ENCODE data around the gene CCNY.

The CCNY gene

DNA sequence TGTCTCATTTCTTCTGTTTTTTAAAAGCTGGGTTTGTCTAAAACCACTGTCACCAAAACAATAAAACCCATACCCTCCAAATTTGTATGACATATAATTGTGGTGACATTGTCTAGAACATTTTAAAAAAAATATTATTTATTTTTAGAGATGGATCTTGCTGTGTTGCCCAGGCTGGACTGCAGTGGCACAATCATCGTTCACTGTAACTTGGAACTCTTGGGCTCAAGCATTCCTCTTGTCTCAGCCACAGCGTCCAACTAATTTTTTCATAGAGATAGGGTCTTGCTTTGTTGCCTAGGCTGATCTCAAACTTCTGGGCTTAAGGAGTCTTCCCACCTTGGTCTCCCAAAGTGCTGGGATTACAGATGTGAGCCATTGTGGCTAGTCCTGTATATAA is 116.5 kb downstream of the CCNY start:
- H4K20me1 ChIP-seq = peaks cover 0 to 100% (median 0%) of the 10 kb centered on the region in 11 experiments; a peak in 12 of 22 replicates
- H3K4me2 ChIP-seq = peak overlapping the region in 5 of 11 experiments; percentile 21 to 97 (median 95); a peak in 9 of 22 replicates
- H3K36me3 ChIP-seq = peaks cover 0 to 16% (median 6%) of the 10 kb centered on the region in 11 experiments; a peak in 5 of 22 replicates
- H3K27me3 ChIP-seq = no peaks in the 10 kb centered on the region
- H3K27ac ChIP-seq = peak overlapping the region in 8 of 11 experiments; percentile 9 to 96 (median 92); a peak in 12 of 22 replicates
- peak overlapping the region in 2 of 10 experiments; percentile 6 to 56; a peak in 1 of 20 replicates for H3K4me3 ChIP-seq
- no peak for TF ChIP-seq Cebpa-rat (IDR thresholded peaks at IDR 0.05)
- peaks cover 74 to 100% (median 93%) of the 10 kb centered on the region in 10 experiments for H3K4me1 ChIP-seq
- peaks cover 0 to 9% (median 0%) of the 10 kb centered on the region in 11 experiments; a peak in 2 of 22 replicates for H3K9me3 ChIP-seq (replicated peaks in 1 of 11)
- peak overlapping the region in 2 of 11 experiments; percentile 49 to 78; a peak in 3 of 22 replicates for H3K9ac ChIP-seq

DNA sequence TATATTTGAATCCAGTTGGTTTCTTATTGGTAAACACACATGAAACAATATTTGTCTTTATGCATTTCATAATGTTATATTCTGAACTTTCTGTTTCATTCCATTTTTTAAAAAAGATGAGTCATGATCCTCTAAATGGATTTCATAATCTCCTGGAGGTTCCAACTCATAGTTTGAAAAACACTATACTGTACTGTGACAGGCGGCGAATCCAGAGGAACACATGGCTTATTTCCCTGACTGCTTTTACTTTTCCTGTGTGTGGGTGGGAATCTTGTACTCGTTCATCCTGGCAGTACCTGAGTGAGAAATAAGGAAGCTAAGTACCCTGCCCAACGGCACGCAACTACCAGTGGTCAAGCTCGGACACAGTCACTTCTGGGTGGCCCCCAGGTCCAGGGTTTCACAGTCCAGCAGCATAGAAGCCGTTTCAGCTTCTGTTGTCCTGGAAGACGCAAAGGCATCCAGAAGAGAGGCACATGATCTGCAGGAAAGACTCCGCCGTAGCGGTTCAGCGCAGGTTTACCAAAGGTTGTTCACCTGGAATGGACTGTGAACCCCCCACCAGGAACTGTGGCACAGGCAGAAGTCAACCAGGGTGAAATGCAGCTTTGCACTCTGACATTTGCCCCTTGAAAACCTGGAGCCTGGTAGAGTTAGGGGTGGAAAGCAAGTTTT is 117.7 kb downstream of the CCNY start:
- H3K4me1 ChIP-seq = peaks cover 63 to 100% (median 86%) of the 10 kb centered on the region in 10 experiments
- peak overlapping the region in 9 of 11 experiments; percentile 15 to 96 (median 88); a peak in 15 of 22 replicates for H3K27ac ChIP-seq
- H3K4me3 ChIP-seq = peak overlapping the region in 3 of 10 experiments; percentile 18 to 37 (median 20); a peak in 5 of 20 replicates
- no peak for TF ChIP-seq Cebpa-rat (IDR thresholded peaks at IDR 0.05)
- peaks cover 0 to 16% (median 6%) of the 10 kb centered on the region in 11 experiments; a peak in 5 of 22 replicates for H3K36me3 ChIP-seq
- H4K20me1 ChIP-seq = peaks cover 0 to 100% (median 10%) of the 10 kb centered on the region in 11 experiments; a peak in 13 of 22 replicates
- peak overlapping the region in 6 of 11 experiments; percentile 7 to 58 (median 22); a peak in 6 of 22 replicates for H3K9ac ChIP-seq
- peaks cover 0 to 9% (median 0%) of the 10 kb centered on the region in 11 experiments; a peak in 2 of 22 replicates for H3K9me3 ChIP-seq (replicated peaks in 1 of 11)
- no peaks in the 10 kb centered on the region for H3K27me3 ChIP-seq
- peak overlapping the region; percentile 0 to 97 (median 67); a peak in 16 of 22 replicates for H3K4me2 ChIP-seq

DNA sequence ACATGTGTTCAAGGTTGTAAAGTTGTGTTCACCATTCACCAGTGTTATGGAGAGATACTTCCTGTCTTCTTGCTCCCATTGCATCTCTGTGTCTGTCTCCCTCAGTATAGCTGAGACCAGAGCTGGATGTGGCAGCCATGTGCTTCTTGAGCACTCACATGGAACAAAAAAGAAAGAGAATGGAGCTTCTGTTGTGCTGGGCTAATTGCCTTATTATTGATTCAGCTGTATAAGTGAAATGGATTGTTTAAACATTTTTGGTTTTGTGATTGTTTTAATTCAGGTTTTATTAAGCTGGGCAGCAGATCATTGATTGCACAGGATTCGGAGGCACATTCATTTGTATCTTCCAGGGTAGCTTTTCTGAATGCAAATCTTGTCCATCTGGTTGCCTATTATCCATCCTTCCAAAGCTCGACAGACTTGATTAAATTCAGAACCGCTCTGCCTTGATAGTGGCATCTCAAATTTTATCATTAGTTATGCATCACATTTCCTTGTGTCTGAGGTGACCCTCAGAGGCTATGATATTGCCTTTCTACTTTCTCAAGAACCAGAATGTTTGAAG is 119.9 kb downstream of the CCNY start:
- Histone ChIP-seq H3K36me3 (peaks cover 0 to 16% (median 6%) of the 10 kb centered on the region in 11 experiments; a peak in 6 of 22 replicates), H3K9me3 (replicated peaks in 1 of 11) (peaks cover 0 to 9% (median 0%) of the 10 kb centered on the region in 11 experiments; a peak in 2 of 22 replicates), H3K4me1 (peaks cover 48 to 99% (median 76%) of the 10 kb centered on the region in 10 experiments), H3K27me3 (no peaks in the 10 kb centered on the region), H3K4me2 (peak overlapping the region; percentile 13 to 97 (median 67); a peak in 18 of 22 replicates), H3K9ac (no peak overlapping the region), H3K27ac (no peak overlapping the region), H4K20me1 (peaks cover 0 to 100% (median 28%) of the 10 kb centered on the region in 11 experiments; a peak in 15 of 22 replicates), H3K4me3 (no peak overlapping the region)
- TF ChIP-seq Cebpa-rat (IDR thresholded peaks at IDR 0.05) = no peak

DNA sequence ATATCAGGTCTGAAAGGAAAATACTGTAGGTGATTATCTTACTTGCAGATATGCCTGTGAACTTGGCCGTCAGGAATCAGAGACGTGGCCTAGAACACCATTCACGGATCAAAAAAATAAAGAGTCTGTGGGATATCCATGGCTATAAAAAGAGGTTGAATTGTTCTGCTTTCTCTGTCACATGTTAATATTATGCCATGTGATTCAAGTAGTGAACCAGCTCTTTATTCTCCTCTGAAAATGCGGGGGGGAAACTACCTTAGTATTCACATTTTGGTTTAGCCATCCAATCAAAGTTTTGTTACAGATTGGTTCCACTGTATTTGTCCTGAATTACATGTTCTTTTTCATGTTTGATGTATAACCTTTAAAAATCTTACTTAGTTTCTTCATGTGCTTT is 120.5 kb downstream of the CCNY start:
- peaks cover 0 to 16% (median 6%) of the 10 kb centered on the region in 11 experiments; a peak in 6 of 22 replicates for H3K36me3 ChIP-seq
- peaks cover 0 to 100% (median 30%) of the 10 kb centered on the region in 11 experiments; a peak in 15 of 22 replicates for H4K20me1 ChIP-seq
- no peak overlapping the region for H3K9ac ChIP-seq
- H3K27me3 ChIP-seq = no peaks in the 10 kb centered on the region
- TF ChIP-seq Cebpa-rat (IDR thresholded peaks at IDR 0.05) = no peak
- H3K9me3 ChIP-seq (replicated peaks in 1 of 11) = peaks cover 0 to 9% (median 0%) of the 10 kb centered on the region in 11 experiments; a peak in 2 of 22 replicates
- H3K4me2 ChIP-seq = peak overlapping the region in 7 of 11 experiments; percentile 10 to 96 (median 17); a peak in 8 of 22 replicates
- peaks cover 48 to 100% (median 76%) of the 10 kb centered on the region in 10 experiments for H3K4me1 ChIP-seq
- H3K4me3 ChIP-seq = no peak overlapping the region
- no peak overlapping the region for H3K27ac ChIP-seq

DNA sequence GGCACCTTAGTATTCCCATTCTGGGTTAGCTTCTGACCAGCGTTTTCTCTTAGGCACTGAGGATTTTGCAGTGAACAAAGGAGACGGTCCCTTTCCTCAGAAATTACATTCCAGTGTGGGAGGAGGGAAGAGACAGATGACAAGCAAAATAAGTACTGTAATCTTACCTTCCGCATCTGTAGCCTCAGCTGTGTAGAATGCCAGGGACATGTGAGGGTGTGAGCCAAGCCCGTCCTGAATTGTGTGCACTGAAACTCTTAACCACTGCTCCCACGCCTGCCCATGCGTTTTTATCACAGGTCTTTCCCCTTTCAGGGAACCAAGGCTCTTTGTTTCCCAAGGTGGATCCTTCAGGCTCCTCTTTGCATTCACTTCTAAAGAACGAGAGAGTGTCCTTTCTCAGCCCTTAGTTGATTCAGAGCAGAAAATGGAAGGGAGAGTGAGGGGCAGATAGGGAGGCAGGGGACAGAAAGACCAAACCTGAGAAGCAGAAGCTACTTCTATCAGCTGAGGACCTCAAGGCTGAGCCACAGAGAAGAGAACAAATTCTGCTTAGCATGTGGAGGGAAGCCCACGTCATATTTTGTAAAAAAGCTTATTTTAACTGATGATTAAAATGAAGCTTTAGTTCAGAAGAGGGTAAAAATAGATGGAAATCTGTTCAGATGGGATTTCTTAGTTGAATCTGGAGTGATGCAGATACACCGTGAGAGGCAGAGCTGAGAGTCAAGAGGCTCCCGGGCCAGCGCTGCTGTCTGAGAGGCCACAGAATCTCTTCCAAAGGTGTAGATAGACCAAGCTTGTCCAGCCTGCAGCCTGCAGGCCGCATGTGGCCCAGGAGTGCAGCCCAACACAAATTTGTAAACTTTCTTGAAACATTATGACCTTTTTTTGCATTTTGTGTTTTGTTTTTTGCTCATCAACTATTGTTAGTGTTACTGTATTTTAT is 122.5 kb downstream of the CCNY start:
- Histone ChIP-seq H3K9me3 (replicated peaks in 1 of 11) (peaks cover 0 to 9% (median 0%) of the 10 kb centered on the region in 11 experiments; a peak in 2 of 22 replicates), H3K9ac (no peak overlapping the region), H3K27me3 (no peaks in the 10 kb centered on the region), H4K20me1 (peaks cover 12 to 100% (median 48%) of the 10 kb centered on the region in 11 experiments; a peak in 17 of 22 replicates), H3K4me1 (peaks cover 68 to 100% (median 78%) of the 10 kb centered on the region in 10 experiments), H3K27ac (no peak overlapping the region), H3K4me2 (peak overlapping the region in 3 of 11 experiments; percentile 92 to 96 (median 95); a peak in 5 of 22 replicates), H3K4me3 (no peak overlapping the region), H3K36me3 (peaks cover 0 to 16% (median 6%) of the 10 kb centered on the region in 11 experiments; a peak in 6 of 22 replicates)
- TF ChIP-seq Cebpa-rat (IDR thresholded peaks at IDR 0.05) = no peak

DNA sequence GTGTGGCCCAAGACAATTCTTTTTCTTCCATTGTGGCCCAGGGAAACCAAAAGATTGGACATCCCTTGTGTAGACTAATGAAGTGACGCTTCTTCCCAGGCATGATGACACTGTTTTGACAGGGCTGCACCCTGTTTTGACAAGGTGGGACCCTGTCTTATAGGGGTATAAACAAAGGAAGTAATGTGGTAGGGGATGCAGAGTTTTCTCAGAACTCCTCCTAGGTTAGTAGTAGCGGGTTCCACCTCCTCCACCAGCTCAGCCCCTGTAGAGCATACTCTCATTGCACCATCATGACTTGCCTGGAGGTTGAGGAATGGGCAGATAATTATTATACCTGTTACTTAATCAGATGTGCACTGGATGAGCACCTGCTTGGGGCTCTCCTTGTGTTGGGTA is 123.1 kb downstream of the CCNY start:
- Histone ChIP-seq H3K27ac (no peak overlapping the region), H3K4me2 (no peak overlapping the region; a peak in 1 of 22 replicates), H3K27me3 (no peaks in the 10 kb centered on the region), H3K9me3 (replicated peaks in 1 of 11) (peaks cover 0 to 4% (median 0%) of the 10 kb centered on the region in 11 experiments; a peak in 2 of 22 replicates), H3K36me3 (peaks cover 0 to 12% (median 3%) of the 10 kb centered on the region in 11 experiments; a peak in 5 of 22 replicates), H3K4me1 (peaks cover 68 to 100% (median 78%) of the 10 kb centered on the region in 10 experiments), H4K20me1 (peaks cover 18 to 100% (median 55%) of the 10 kb centered on the region in 11 experiments; a peak in 17 of 22 replicates), H3K9ac (no peak overlapping the region), H3K4me3 (no peak overlapping the region)
- no peak for TF ChIP-seq Cebpa-rat (IDR thresholded peaks at IDR 0.05)

DNA sequence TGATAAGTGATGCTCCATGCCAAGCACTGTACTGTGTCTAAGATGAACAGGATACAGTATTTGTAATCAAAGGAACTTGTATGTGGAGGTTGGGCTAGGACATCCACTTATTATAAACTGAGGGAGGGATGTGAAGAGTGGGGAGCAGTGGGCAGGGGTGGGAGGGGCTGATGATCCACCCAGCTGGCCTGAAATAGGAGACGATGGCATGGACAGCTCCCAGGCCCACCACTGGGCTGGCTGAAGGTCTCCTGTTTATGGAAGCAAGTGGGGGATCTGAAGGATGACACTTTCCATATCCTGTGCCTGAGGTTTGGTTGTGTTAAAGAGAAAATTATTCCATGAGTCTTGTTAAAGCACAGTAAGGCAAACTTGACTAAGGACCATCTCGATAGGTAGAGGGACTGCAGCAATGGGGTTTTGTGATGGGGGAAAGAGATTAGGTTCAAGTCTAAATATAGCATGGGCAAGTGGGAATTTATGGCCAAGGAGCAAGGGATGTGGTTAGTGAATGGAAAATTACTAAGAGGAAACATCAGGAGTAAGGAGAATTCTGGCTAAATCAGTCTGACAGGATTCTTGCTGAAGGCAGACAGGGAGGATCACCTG is 124.6 kb downstream of the CCNY start:
- Histone ChIP-seq H3K9ac (no peak overlapping the region), H3K27me3 (no peaks in the 10 kb centered on the region), H3K27ac (no peak overlapping the region), H3K4me2 (peak overlapping the region; percentile 16 to 75 (median 42); a peak in 20 of 22 replicates), H4K20me1 (peaks cover 28 to 100% (median 70%) of the 10 kb centered on the region in 11 experiments; a peak in 19 of 22 replicates), H3K9me3 (replicated peaks in 1 of 11) (no peaks in the 10 kb centered on the region), H3K4me1 (peaks cover 68 to 100% (median 77%) of the 10 kb centered on the region in 10 experiments), H3K4me3 (no peak overlapping the region), H3K36me3 (peaks cover 0 to 11% (median 0%) of the 10 kb centered on the region in 11 experiments; a peak in 1 of 22 replicates)
- no peak for TF ChIP-seq Cebpa-rat (IDR thresholded peaks at IDR 0.05)

All from BLaER1 treated with 17β-estradiol and CSF1 and Interleukin-3, amounts not matched to agents 10 nM and 100 nM (cell line).